ENCODE measurements around the gene DHRSX. TPM values are rescaled to one million over a fixed set of nuclear protein-coding genes. Genes with fewer than 3 reads are reported as not detected.

Gene DHRSX
- total and polyA plus RNA-seq, 9 of the 15 experiments (the other 6 are each of a cell fraction or from before 2014, with no cell fraction given): 0.59 to 11.0 (median 6.2) TPM

- TF ChIP-seq ZNF511 (CRISPR knock-in tag; IDR thresholded peaks at IDR 0.05) (no peak), BRD4 (IDR thresholded peaks at IDR 0.05) (no peak), POLR2AphosphoS2 (IDR thresholded peaks at IDR 0.05; ENCODE audit: low read length) (no peak), NKRF (IDR thresholded peaks at IDR 0.05; ENCODE audit: borderline replicate concordance) (no peak), FOXA3 (CRISPR knock-in tag; conservative IDR thresholded peaks at IDR 0.05 in 1 of 2, IDR thresholded peaks at IDR 0.05 in 1 of 2) (no peak)
Measured at GRCh38 chrX:2513121-2513664, 12.4 kb upstream of the DHRSX start (continued).

- 32% methylated on average over 7 of the region's 8 CpGs for WGBS (ENCODE audit: insufficient coverage, low coverage, missing lambda C conversion rate)
- ATAC-seq: no peak
- in situ Hi-C loops (cut with MboI) (no loop called here), intact Hi-C loops (cut with micrococcal nuclease) (no loop called here)
- H3K79me2 ChIP-seq (ENCODE audit: control insufficient read depth, insufficient read depth, low read length): no peaks in the 10 kb centered on the region
- H3K27me3 ChIP-seq (ENCODE audit: control insufficient read depth in 2 of 2, insufficient read depth in 2 of 2, low read length in 2 of 2): no peaks in the 10 kb centered on the region; a peak in 2 of 5 replicates
- no peaks in the 10 kb centered on the region for H3K9me3 ChIP-seq (replicated peaks; ENCODE audit: control insufficient read depth, insufficient read depth, low read depth, low read length)
- no peak for DNase-seq (ENCODE audit: extremely low read depth in 1 of 4, low spot score in 3 of 4)
- H3K4me3 ChIP-seq: no peak overlapping the region
- H4K20me1 ChIP-seq (replicated peaks; ENCODE audit: control insufficient read depth, insufficient read depth, low read length): no peaks in the 10 kb centered on the region
- H3K27ac ChIP-seq (ENCODE audit: extremely low read depth, low read depth, low read length): no peak overlapping the region
- H3K9me1 ChIP-seq (ENCODE audit: control insufficient read depth, insufficient read depth, low read length): no peaks in the 10 kb centered on the region
- ChIA-PET POLR2A (no interaction called here), CTCF (ENCODE audit: low intra/inter-chr PET ratio) (no interaction called here)
- H2AFZ ChIP-seq (ENCODE audit: low read depth, low read length): no peak overlapping the region
- no peaks in the 10 kb centered on the region for H3K4me1 ChIP-seq (replicated peaks in 1 of 2; ENCODE audit: control insufficient read depth in 2 of 2, insufficient read depth in 2 of 2, low read length in 2 of 2)
- BruUV-seq (replicated peaks): no TSS peak
- no peak overlapping the region for H3K4me2 ChIP-seq (ENCODE audit: insufficient read depth, low read length)
- H3K9ac ChIP-seq (ENCODE audit: insufficient read depth in 1 of 2, low read depth in 2 of 2, low read length in 2 of 2): no peak overlapping the region
- H3K36me3 ChIP-seq (ENCODE audit: control insufficient read depth, insufficient read depth, low read length): no peaks in the 10 kb centered on the region
- FAIRE-seq: no peak
- TF ChIP-seq ZNF584 (CRISPR knock-in tag; IDR thresholded peaks at IDR 0.05; ENCODE audit: low read depth): no peak
- no peak for TF ChIP-seq YBX1 (IDR thresholded peaks at IDR 0.05)
- TF ChIP-seq POLR2G (IDR thresholded peaks at IDR 0.05; ENCODE audit: low read depth, low read length): no peak
- TF ChIP-seq ZNF589 (CRISPR knock-in tag; IDR thresholded peaks at IDR 0.05; ENCODE audit: low read depth): no peak
- TF ChIP-seq LARP7 (IDR thresholded peaks at IDR 0.05): no peak
- TF ChIP-seq ZKSCAN3 (CRISPR knock-in tag; IDR thresholded peaks at IDR 0.05): no peak
- TF ChIP-seq LCOR (CRISPR knock-in tag; IDR thresholded peaks at IDR 0.05): no peak
- TF ChIP-seq AFF4 (CRISPR knock-in tag; IDR thresholded peaks at IDR 0.05): no peak
- no peak for TF ChIP-seq ZNF311 (CRISPR knock-in tag; IDR thresholded peaks at IDR 0.05)
- TF ChIP-seq ELK3 (CRISPR knock-in tag; IDR thresholded peaks at IDR 0.05): no peak
Measured at GRCh38 chrX:2512501-2512900, 11.7 kb upstream of the DHRSX start.
